ENCODE data around the gene GFOD1. TPM values are rescaled to one million over a fixed set of nuclear protein-coding genes. Genes with fewer than 3 reads are reported as not detected.

GFOD1 gene
- total and polyA plus RNA-seq, 4 donors = 2.6 to 16.8 (median 5.0) TPM

DNA sequence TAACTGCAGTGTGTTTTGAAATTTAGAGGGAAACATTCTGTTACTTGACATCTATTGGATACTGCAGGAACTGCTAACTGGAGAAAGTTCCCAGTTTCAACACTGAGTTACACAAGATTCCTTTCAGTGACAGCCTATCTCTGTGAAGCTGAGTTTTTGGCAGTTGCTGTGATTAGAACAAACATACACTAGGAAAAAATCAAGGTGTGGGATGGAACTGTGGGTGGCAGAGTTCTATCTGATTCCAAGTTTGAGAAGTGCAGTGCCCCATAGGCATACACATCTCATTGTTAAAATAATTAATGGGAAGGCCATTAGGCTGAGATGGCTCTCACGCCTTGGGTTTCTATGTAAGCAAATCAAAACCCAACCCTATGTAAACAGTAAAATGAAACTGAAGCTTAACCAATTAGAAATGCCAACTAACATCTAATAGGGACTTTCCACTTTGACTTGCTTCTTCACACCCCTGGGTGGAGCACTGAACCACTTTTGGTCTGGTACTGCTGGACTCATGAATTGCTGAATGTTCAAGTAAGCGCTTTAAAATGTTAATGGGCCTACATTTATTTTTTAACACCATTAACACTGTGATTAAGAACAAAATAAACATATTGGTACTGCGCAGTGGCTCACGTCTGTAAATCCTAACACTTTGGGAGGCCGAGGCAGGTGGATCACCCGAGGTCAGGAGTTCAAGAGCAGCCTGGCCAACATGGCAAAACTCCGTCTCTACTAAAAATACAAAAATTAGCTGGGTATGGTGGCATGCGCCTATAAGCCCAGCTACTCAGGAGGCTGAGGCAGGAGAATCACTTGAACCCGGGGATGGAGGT lies 103.9 kb downstream of the GFOD1 start:
- TF ChIP-seq HNF4G (IDR thresholded peaks at IDR 0.05) = no peak
- peak; percentile 85 for TF ChIP-seq SP1 (IDR thresholded peaks at IDR 0.05)
- peak; percentile 79 for TF ChIP-seq FOXA2 (IDR thresholded peaks at IDR 0.05)
- TF ChIP-seq, protein P1, sequence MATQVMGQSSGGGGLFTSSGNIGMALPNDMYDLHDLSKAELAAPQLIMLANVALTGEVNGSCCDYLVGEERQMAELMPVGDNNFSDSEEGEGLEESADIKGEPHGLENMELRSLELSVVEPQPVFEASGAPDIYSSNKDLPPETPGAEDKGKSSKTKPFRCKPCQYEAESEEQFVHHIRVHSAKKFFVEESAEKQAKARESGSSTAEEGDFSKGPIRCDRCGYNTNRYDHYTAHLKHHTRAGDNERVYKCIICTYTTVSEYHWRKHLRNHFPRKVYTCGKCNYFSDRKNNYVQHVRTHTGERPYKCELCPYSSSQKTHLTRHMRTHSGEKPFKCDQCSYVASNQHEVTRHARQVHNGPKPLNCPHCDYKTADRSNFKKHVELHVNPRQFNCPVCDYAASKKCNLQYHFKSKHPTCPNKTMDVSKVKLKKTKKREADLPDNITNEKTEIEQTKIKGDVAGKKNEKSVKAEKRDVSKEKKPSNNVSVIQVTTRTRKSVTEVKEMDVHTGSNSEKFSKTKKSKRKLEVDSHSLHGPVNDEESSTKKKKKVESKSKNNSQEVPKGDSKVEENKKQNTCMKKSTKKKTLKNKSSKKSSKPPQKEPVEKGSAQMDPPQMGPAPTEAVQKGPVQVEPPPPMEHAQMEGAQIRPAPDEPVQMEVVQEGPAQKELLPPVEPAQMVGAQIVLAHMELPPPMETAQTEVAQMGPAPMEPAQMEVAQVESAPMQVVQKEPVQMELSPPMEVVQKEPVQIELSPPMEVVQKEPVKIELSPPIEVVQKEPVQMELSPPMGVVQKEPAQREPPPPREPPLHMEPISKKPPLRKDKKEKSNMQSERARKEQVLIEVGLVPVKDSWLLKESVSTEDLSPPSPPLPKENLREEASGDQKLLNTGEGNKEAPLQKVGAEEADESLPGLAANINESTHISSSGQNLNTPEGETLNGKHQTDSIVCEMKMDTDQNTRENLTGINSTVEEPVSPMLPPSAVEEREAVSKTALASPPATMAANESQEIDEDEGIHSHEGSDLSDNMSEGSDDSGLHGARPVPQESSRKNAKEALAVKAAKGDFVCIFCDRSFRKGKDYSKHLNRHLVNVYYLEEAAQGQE (IDR thresholded peaks at IDR 0.05) = peak; percentile 35
- TF ChIP-seq TAF1 (conservative IDR thresholded peaks at IDR 0.05) = no peak
- TF ChIP-seq, protein P2, sequence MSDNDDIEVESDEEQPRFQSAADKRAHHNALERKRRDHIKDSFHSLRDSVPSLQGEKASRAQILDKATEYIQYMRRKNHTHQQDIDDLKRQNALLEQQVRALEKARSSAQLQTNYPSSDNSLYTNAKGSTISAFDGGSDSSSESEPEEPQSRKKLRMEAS (IDR thresholded peaks at IDR 0.05) = peak; percentile 71
- TF ChIP-seq YY1 (IDR thresholded peaks at IDR 0.05) = peak; percentile 27
- peak; percentile 52 for TF ChIP-seq NR2F2 (IDR thresholded peaks at IDR 0.05)
- TF ChIP-seq, protein P3, sequence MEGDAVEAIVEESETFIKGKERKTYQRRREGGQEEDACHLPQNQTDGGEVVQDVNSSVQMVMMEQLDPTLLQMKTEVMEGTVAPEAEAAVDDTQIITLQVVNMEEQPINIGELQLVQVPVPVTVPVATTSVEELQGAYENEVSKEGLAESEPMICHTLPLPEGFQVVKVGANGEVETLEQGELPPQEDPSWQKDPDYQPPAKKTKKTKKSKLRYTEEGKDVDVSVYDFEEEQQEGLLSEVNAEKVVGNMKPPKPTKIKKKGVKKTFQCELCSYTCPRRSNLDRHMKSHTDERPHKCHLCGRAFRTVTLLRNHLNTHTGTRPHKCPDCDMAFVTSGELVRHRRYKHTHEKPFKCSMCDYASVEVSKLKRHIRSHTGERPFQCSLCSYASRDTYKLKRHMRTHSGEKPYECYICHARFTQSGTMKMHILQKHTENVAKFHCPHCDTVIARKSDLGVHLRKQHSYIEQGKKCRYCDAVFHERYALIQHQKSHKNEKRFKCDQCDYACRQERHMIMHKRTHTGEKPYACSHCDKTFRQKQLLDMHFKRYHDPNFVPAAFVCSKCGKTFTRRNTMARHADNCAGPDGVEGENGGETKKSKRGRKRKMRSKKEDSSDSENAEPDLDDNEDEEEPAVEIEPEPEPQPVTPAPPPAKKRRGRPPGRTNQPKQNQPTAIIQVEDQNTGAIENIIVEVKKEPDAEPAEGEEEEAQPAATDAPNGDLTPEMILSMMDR (IDR thresholded peaks at IDR 0.05; ENCODE audit: low read depth, low read length, missing input control) = peak; percentile 44
- TF ChIP-seq EGR1 (IDR thresholded peaks at IDR 0.05; ENCODE audit: low read depth in 2 of 2) = no peak
- peak; percentile 74 for TF ChIP-seq HNF4A (conservative IDR thresholded peaks at IDR 0.05)
- TF ChIP-seq RXRA (IDR thresholded peaks at IDR 0.05) = peak; percentile 84 to 89
- TF ChIP-seq GABPA (IDR thresholded peaks at IDR 0.05 in 1 of 2, conservative IDR thresholded peaks at IDR 0.05 in 1 of 2) = peak in 1 of 2 donors; percentile 20
- TF ChIP-seq FOXA1 (IDR thresholded peaks at IDR 0.05) = peak; percentile 44
- peak; percentile 67 to 83 for TF ChIP-seq RAD21 (IDR thresholded peaks at IDR 0.05)
- TF ChIP-seq, protein P4, sequence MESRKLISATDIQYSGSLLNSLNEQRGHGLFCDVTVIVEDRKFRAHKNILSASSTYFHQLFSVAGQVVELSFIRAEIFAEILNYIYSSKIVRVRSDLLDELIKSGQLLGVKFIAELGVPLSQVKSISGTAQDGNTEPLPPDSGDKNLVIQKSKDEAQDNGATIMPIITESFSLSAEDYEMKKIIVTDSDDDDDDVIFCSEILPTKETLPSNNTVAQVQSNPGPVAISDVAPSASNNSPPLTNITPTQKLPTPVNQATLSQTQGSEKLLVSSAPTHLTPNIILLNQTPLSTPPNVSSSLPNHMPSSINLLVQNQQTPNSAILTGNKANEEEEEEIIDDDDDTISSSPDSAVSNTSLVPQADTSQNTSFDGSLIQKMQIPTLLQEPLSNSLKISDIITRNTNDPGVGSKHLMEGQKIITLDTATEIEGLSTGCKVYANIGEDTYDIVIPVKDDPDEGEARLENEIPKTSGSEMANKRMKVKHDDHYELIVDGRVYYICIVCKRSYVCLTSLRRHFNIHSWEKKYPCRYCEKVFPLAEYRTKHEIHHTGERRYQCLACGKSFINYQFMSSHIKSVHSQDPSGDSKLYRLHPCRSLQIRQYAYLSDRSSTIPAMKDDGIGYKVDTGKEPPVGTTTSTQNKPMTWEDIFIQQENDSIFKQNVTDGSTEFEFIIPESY (IDR thresholded peaks at IDR 0.05) = peak; percentile 24
- TF ChIP-seq JUND (IDR thresholded peaks at IDR 0.05) = peak; percentile 51 to 71
- TF ChIP-seq, protein P5, sequence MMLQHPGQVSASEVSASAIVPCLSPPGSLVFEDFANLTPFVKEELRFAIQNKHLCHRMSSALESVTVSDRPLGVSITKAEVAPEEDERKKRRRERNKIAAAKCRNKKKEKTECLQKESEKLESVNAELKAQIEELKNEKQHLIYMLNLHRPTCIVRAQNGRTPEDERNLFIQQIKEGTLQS (IDR thresholded peaks at IDR 0.05) = no peak
- H3K27me3 ChIP-seq (ENCODE audit: control insufficient read depth in 4 of 4, insufficient read depth in 4 of 4, low read length in 3 of 4) = no peaks in the 10 kb centered on the region
- peak overlapping the region in 1 of 2 donors; percentile 54 for H3K9ac ChIP-seq (ENCODE audit: low read depth in 1 of 2, low read length in 2 of 2)
- DNase-seq (ENCODE audit: low spot score) = peak; percentile 16
- no peaks in the 10 kb centered on the region for H3K9me3 ChIP-seq (ENCODE audit: control insufficient read depth in 4 of 4, low read length in 3 of 4)
- H3K4me3 ChIP-seq (ENCODE audit: low read depth in 1 of 3, low read length in 3 of 3) = no peak overlapping the region
- H3K36me3 ChIP-seq (ENCODE audit: control insufficient read depth in 4 of 4, insufficient read depth in 3 of 4, low read depth in 1 of 4, low read length in 3 of 4) = no peaks in the 10 kb centered on the region
- WGBS = 43% methylated on average over 9 of the region's 9 CpGs
- H3K4me1 ChIP-seq (ENCODE audit: control insufficient read depth in 4 of 4, insufficient read depth in 4 of 4, low read length in 3 of 4) = peaks cover 0 to 20% (median 12%) of the 10 kb centered on the region in 4 donors
- peak overlapping the region; percentile 67 to 71 for H3K27ac ChIP-seq (ENCODE audit: low read depth in 1 of 2, low read length in 2 of 2)
